ENCODE measurements around the gene GRHPR. TPM values are rescaled to one million over a fixed set of nuclear protein-coding genes. Genes with fewer than 3 reads are reported as not detected.

GRHPR gene
- polyA plus RNA-seq, 2 donors = 36.5 to 92.2 TPM

DNA sequence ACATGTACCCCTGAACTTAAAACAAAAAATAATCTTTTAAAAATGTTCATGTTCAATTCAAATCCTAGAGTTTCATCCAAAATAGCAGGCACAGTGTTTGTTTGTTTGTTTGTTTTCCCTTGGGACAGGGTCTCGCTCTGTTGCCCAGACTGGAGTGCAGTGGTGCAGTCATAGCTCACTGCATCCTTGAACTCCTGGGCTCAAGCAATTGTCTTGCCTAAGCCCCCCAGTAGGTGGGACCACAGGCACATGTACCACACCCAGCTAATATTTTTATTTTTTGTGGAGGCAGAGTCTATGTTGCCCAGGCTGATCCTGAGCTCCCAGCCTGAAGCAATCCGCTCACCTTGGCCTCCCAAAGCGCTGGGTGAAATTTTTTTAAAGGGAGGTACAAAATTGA, 58.3 kb downstream of the GRHPR start:
- 85 to 93% methylated on average over 3 of the region's 3 CpGs for WGBS, 2 donors
- Histone ChIP-seq H3K9me3 (ENCODE audit: control insufficient read depth in 2 of 2, insufficient read depth in 1 of 2, low read depth in 1 of 2, low read length in 1 of 2) (no peaks in the 10 kb centered on the region), H3K27me3 (ENCODE audit: control insufficient read depth in 1 of 2, insufficient read depth in 2 of 2, low read length in 2 of 2) (no peaks in the 10 kb centered on the region), H3K27ac (ENCODE audit: low read depth in 2 of 2, low read length in 1 of 2) (no peak overlapping the region), H3K36me3 (ENCODE audit: control insufficient read depth in 2 of 2, insufficient read depth in 2 of 2, low read length in 1 of 2) (no peaks in the 10 kb centered on the region), H3K4me1 (ENCODE audit: control insufficient read depth in 2 of 2, insufficient read depth in 2 of 2, low read length in 1 of 2) (no peaks in the 10 kb centered on the region), H3K4me3 (ENCODE audit: low read depth in 1 of 2, low read length in 2 of 2) (no peak overlapping the region)

DNA sequence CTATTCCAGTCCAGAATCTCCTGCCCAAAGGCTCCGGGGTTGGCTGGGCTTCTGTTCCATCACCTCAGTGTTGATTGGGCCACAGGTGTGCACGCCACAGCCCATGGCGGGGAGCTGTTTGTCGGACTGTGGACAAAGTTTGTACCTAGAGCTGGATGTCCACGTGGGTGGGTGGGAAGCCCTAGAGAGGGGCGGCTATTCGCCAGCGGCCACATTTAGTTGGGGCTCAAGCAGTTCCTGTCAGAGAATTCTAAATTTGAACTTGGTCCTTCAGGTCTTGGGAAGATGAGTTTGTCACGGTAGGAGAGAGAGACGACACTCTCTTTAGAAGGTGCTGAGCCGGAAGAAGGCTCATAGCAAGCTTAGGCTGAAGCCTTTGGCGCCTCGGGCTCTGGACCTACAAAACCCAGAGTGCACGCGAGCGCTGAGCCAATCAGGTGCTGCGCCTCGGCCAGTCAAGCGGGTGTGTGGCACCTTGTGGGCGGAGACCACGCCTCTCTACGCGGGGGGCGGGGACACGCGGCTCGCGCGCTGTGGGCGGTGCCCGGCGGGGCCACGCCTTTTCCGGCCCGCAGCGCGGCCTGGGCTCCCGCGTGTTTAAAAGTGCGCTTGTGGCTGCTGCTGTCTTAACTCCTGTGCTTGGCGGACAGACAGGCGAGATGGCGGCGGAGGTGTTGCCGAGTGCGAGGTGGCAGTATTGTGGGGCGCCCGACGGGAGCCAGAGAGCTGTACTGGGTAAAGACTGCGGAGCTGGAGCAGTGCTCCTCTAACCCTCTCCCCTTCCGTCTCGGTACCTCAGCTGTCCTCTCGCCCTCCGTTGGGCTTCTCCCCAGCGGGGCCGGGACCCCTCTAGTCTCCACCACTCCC, 63.1 kb downstream of the GRHPR start, which contains the start of gene POLR1E:
Gene POLR1E (plus strand): TSS at position 560 of the 867 bp plus-strand sequence. CDS start 100 bp downstream, at position 660.
- Histone ChIP-seq H3K36me3 (ENCODE audit: control insufficient read depth in 2 of 2, insufficient read depth in 2 of 2, low read length in 1 of 2) (peaks cover 2 to 3% of the 10 kb centered on the region in 2 donors), H3K27ac (ENCODE audit: low read depth in 2 of 2, low read length in 1 of 2) (peak within 1 kb of the TSS; percentile 43 to 89), H3K9me3 (ENCODE audit: control insufficient read depth in 2 of 2, insufficient read depth in 1 of 2, low read depth in 1 of 2, low read length in 1 of 2) (no peaks in the 10 kb centered on the region), H3K4me1 (ENCODE audit: control insufficient read depth in 2 of 2, insufficient read depth in 2 of 2, low read length in 1 of 2) (peaks cover 0 to 15% of the 10 kb centered on the region in 2 donors), H3K4me3 (ENCODE audit: low read depth in 1 of 2, low read length in 2 of 2) (peak within 1 kb of the TSS; percentile 70 to 84), H3K27me3 (ENCODE audit: control insufficient read depth in 1 of 2, insufficient read depth in 2 of 2, low read length in 2 of 2) (no peaks in the 10 kb centered on the region)
- WGBS, 2 donors = 3% methylated on average over 53 to 56 of the region's 56 CpGs

DNA sequence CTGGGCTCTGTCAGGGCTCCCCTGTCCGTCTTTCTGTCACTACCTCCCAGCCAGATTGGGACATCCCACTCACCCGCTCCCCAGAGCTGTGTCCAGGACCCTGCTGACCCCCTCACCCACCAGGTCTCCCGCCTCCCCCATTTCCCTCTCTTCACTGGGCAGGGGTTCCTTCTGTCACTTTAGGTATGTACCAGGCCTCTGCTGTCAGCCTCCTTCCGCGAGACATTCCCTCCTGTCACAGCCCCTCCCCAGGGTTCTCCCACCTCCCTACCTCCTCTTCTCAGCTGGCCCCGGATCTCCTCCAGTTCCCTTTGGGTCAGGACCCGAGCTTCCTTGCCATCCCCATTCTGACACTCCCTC, 63.7 kb downstream of the GRHPR start:
- Histone ChIP-seq H3K27me3 (ENCODE audit: control insufficient read depth in 1 of 2, insufficient read depth in 2 of 2, low read length in 2 of 2) (no peaks in the 10 kb centered on the region), H3K36me3 (ENCODE audit: control insufficient read depth in 2 of 2, insufficient read depth in 2 of 2, low read length in 1 of 2) (peaks cover 2 to 3% of the 10 kb centered on the region in 2 donors), H3K4me1 (ENCODE audit: control insufficient read depth in 2 of 2, insufficient read depth in 2 of 2, low read length in 1 of 2) (peaks cover 0 to 15% of the 10 kb centered on the region in 2 donors), H3K27ac (ENCODE audit: low read depth in 2 of 2, low read length in 1 of 2) (peak overlapping the region; percentile 43 to 89), H3K4me3 (ENCODE audit: low read depth in 1 of 2, low read length in 2 of 2) (peak overlapping the region; percentile 70 to 84), H3K9me3 (ENCODE audit: control insufficient read depth in 2 of 2, insufficient read depth in 1 of 2, low read depth in 1 of 2, low read length in 1 of 2) (no peaks in the 10 kb centered on the region)
- 3 to 6% methylated on average over 7 of the region's 7 CpGs for WGBS, 2 donors

Other genes starting within 250 kb of the GRHPR start
- gene ZBTB5, start 42.8 kb downstream of the GRHPR start, polyA plus RNA-seq = 1 to 10 TPM; 6.1 to 9.9 TPM
- 10 to 100 TPM in 1 of 2 donors, 1 to 10 TPM in 1; 8.1 to 15.2 TPM for gene POLR1E, start 63.3 kb downstream of the GRHPR start, polyA plus RNA-seq
- gene FBXO10, start 153.7 kb downstream of the GRHPR start, polyA plus RNA-seq = 1 to 10 TPM; 2.1 to 3.0 TPM
- gene TOMM5, start 169.9 kb downstream of the GRHPR start, polyA plus RNA-seq = 100 to 1,000 TPM in 1 of 2 donors, 10 to 100 TPM in 1; 93.3 to 113 TPM
- under 1 TPM; 0.04 to 0.12 TPM for gene FRMPD1, start 228.3 kb downstream of the GRHPR start, polyA plus RNA-seq

All from esophagus (tissue), 2 donors.